Stimulated activated CD8-positive, alpha-beta memory T cell treated with anti-CD3 and anti-CD28 coated beads, Interleukin-4, amount 100 ng/mL, for 1 hour (primary cell): ENCODE data around the gene CUEDC2.

Experiments
- DNase-seq, 2 donors: peaks; one replicate each; pipeline ENCODE4 v3.0.0-alpha.2; 2020; ENCODE audit warnings: low read depth in 2 of 2, low spot score in 1 of 2

Gene CUEDC2

GRCh38 chr10:102411341-102412255 lies 20.8 kb downstream of the CUEDC2 start:
- no peak for DNase-seq

DNA sequence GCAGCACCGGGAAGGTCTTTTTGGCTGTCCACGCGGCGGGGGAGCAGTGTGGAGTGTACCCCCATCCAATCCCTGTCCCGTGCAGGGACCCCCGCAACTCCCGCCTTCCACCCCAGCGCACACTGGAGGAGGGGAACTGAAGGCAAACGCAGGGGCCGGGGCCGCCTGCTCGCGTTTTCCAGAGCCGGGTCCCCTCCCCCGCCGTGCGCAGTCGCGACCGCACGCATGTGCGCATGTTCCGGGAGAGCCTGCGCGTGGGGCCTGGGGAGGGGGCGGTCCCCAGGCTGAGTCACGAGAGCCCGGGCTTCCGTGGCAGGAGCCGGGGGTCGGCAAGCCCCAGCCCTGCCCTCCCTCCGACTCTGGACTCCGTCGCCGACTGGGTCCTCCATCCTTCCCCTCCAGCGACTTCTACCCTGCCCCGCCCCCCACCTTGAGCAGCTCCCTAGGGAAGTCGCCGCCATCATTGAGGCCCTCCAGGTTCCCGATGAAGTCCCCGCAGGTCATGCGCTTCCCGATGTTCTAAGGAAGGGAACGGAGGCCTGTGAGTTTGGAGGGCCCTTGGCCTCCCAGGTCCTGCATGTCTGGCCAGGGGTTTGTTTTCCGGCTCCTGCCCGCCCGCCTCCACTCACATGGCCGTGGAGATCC lies 21.8 kb downstream of the CUEDC2 start:
- no peak for DNase-seq

- no peak for DNase-seq
These were observed 22.6 kb downstream of the CUEDC2 start for GRCh38 chr10:102409604-102410428.

GRCh38 chr10:102408728-102409603 lies 23.4 kb downstream of the CUEDC2 start:
- DNase-seq = peak in 1 of 2 donors; percentile 52

DNA sequence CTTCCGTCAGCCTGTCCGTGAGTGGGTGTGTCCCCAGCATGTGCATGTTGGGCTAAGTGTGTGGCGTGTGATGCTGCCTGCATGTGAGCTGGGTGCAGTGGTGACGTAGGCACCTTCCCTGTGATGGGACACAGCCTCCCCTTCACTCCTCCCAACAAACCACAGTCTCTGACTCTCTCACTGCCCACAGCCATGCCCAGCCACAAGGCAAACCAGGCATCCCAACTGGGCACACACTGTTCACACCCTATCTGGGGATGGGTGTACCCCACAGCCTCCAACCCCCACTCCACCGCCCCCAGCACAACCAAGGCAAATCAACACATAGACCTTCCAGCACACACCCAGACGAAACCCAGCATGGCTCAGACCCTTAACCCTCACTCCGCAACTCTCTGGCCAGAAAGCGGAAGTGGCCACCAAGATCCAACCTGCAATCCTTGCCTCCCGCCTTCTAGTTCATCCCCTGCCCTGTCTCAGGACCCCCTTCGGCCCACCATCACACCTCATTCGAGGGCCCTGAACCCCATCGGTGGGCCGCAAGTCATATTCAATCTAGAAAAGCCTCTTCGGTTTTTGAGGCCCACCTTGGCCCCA lies 24.1 kb downstream of the CUEDC2 start:
- DNase-seq = no peak

DNA sequence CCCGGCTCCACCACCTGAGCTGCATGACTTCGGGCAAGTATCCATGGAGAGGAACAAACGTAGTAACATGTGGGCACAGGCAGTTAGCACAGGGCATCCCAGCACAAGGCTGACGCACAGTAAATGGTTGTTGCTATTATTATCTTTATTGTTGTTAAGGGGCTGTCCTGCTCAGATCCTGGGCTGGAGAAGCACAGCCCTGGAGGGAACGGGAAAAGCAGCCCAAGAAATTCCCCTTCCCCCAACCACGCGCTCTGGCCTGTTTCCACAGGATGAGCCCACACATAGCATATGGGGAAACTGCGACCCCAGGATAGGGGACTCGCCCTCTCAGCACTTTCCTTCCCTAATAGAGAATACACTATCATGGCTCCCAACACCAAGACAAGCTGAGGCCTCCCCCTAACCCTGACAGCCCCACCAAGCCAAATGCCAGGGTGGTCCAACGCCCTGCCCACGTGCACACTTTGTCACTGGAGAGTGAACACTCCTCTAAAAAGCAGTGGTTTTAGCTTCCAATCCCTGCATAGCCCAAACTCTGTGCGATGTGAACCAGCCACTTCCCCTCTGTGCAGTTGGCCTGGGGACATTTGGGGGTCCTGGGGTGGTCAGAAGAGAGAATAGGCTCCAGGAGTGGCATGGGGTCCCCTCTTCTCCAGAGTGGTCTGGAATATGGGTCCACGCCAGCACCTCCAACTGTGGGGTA lies 24.8 kb downstream of the CUEDC2 start:
- no peak for DNase-seq

DNA sequence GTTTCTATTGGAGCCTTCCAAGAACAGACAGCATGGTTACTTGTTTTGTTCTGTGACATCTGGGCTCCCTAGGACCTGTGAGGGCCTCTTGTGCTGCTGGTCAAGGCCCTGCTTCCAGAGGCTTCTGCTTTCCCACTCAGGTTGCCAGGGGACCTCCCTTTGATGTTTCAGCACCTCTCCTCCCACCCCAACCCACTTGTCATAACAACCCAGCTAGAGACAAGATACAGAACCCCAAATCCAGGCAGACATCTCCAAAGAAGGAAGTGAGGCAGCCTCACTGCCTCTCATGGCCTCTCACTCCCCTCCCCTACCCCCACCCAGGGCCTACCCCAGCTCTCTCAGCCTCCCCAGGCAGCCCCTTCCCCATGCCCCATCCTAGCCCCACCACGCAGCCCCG lies 25.6 kb downstream of the CUEDC2 start:
- no peak for DNase-seq

DNA sequence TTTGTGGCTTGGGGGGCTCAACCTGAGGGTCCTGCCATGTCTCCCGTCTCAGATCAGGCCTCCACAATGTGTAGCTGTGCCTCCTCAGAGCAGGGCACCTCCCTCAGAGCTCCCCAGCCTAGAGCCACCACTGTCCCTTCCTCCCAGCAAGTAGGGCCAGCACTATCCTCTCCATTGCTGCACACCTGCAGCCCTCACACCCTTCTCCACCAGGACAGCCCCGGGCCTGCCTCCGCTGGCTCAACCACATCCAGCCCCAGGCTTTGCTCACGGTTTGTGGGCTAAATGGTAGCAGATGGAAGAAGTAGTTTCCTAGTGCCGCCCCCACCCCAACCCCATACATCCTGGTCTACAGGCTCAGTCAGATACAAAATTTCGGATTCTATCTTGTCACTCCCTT lies 26.7 kb downstream of the CUEDC2 start:
- no peak for DNase-seq

GRCh38 chr10:102405108-102405571 lies 27.2 kb downstream of the CUEDC2 start:
- DNase-seq = no peak

- no peak for DNase-seq
These were observed 27.8 kb downstream of the CUEDC2 start for GRCh38 chr10:102404361-102405107.

DNA sequence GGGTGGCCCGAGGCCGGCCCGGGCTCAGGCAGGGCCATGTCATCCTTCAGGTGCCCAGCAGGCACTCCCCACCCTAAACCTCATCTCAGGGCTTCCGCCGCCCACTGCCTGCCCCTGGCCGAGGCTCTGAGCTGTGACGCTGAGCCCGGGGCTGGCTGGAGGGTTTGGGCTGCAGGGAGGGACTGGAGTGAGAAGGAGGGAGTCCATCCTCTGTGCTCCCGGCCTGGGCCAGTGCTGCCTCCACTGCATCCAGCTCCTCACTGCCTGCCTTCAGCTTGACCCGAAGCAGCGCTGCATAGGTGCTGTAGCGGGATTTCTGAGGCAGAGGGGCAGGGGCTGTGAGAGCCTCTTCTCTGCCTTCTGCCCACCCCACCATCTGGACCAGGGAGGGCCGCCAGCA lies 29.3 kb downstream of the CUEDC2 start:
- no peak for DNase-seq

DNA sequence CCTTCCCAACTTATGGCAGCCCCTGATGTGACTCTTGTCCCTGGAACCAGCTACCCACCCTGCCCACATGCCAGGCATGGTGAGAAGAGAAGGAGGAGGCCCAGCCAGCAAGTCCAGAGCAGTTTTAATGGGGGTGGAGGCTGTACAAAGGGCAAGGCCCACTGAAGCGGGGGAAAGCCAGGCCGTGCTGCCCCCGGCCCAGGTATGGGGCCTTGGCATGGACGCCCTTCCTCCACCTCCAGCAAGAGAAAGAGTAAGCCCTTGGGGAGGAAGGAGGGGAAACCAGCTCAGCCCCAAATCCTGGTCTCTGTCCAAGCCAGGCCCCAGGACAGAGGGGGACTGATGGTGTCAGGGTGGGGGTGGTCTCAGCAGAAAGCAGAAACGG lies 29.9 kb downstream of the CUEDC2 start:
- DNase-seq = no peak

DNA sequence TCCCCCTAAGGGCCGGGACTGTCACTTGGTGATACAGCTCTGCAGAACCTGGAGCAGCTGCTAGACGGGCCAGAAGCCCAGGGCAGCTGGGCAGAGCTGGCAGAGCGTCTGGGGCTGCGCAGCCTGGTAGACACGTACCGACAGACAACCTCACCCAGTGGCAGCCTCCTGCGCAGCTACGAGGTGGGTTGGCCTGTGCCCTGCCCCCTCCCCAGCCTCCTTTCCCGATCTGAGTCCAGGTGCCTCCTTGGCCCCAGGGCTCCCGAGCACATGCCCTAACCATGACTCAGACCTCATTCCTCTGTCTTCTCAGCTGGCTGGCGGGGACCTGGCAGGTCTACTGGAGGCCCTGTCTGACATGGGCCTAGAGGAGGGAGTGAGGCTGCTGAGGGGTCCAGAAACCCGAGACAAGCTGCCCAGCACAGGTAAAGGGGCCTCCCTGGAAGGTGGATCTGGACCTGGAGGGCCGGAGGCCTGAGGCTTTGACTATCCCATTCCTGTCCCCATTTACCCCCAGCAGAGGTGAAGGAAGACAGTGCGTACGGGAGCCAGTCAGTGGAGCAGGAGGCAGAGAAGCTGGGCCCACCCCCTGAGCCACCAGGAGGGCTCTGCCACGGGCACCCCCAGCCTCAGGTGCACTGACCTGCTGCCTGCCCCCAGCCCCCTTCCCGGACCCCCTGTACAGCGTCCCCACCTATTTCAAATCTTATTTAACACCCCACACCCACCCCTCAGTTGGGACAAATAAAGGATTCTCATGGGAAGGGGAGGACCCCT lies 30.5 kb downstream of the CUEDC2 start:
- no peak for DNase-seq

- DNase-seq = no peak
These were observed 31.1 kb downstream of the CUEDC2 start for GRCh38 chr10:102401342-102401654.

DNA sequence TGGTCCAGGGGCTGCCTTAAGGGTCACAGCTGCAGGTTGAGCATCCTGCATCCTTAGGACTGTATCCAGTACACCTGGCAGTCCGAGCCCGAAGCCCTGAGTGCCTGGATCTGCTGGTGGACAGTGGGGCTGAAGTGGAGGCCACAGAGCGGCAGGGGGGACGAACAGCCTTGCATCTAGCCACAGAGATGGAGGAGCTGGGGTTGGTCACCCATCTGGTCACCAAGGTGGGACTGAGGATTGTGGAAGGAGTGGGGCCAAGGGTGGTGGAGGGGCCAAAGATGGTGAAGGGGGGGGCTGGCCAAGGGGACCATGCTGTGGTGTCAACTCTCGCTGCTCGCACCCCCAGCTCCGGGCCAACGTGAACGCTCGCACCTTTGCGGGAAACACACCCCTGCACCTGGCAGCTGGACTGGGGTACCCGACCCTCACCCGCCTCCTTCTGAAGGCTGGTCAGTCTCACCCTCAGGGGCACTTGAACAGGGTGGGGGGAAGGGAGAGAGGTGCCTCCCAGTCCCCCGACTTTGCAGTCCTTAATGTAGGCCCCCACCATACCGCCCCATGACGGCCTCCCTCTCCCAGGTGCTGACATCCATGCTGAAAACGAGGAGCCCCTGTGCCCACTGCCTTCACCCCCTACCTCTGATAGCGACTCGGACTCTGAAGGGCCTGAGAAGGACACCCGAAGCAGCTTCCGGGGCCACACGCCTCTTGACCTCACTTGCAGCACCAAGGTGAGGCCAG lies 31.6 kb downstream of the CUEDC2 start:
- no peak for DNase-seq

- no peak for DNase-seq
These were observed 32.3 kb downstream of the CUEDC2 start for GRCh38 chr10:102400076-102400475.

- DNase-seq = peak; percentile 71 to 78
These were observed 33.0 kb downstream of the CUEDC2 start for GRCh38 chr10:102399217-102400021.
